Measurements from ENCODE around the gene STAT4. TPM values are rescaled to one million over a fixed set of nuclear protein-coding genes. Genes with fewer than 3 reads are reported as not detected.

Gene STAT4
- total RNA-seq, 4 donors from 2014 or later = 0.31 to 1.0 (median 0.73) TPM; not detected in 1

- in situ Hi-C loops (cut with MboI; ENCODE audit: low sequenced_read_pairs in 4 of 4) = loop anchor here in 1 of 4 donors (25.0 kb wide), 1 partner anchor 443 kb away; no protein-coding TSS in a partner anchor
- H3K4me1 ChIP-seq = peaks cover 0 to 4% of the 10 kb centered on the region in 2 donors
- no peak for TF ChIP-seq POLR2A (IDR thresholded peaks at IDR 0.05)
- TF ChIP-seq, protein P1, sequence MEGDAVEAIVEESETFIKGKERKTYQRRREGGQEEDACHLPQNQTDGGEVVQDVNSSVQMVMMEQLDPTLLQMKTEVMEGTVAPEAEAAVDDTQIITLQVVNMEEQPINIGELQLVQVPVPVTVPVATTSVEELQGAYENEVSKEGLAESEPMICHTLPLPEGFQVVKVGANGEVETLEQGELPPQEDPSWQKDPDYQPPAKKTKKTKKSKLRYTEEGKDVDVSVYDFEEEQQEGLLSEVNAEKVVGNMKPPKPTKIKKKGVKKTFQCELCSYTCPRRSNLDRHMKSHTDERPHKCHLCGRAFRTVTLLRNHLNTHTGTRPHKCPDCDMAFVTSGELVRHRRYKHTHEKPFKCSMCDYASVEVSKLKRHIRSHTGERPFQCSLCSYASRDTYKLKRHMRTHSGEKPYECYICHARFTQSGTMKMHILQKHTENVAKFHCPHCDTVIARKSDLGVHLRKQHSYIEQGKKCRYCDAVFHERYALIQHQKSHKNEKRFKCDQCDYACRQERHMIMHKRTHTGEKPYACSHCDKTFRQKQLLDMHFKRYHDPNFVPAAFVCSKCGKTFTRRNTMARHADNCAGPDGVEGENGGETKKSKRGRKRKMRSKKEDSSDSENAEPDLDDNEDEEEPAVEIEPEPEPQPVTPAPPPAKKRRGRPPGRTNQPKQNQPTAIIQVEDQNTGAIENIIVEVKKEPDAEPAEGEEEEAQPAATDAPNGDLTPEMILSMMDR (IDR thresholded peaks at IDR 0.05 in 4 of 5, conservative IDR thresholded peaks at IDR 0.05 in 1 of 5) = no peak
- no peak overlapping the region for H3K4me3 ChIP-seq
- ATAC-seq = no peak
- no peak for DNase-seq
- H3K27me3 ChIP-seq = no peaks in the 10 kb centered on the region
- H3K27ac ChIP-seq = no peak overlapping the region
- intact Hi-C loops (cut with DNase I; ENCODE audit: low total_unique reads) = no loop called here
- H3K9me3 ChIP-seq = no peaks in the 10 kb centered on the region
- H3K36me3 ChIP-seq = no peaks in the 10 kb centered on the region
These were observed 81.2 kb downstream of the STAT4 start for GRCh38 chr2:191069606-191070005.

DNA sequence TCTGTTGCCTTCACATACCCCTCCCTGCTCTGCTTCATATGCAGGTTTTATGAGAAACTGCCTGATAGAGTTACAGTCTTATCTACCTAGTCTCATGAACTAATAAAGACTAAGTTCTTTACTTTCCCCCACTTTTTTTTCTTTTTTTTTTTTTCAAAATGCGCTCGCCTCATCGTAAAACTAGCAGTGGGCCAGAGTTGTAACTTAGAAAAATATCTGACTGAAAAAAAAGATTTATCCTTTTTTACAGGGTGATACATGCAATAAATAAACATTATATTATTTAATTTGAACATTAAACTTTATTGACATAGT is 83.9 kb downstream of the STAT4 start:
- Histone ChIP-seq H3K4me1 (peaks cover 0 to 4% of the 10 kb centered on the region in 2 donors), H3K9me3 (no peaks in the 10 kb centered on the region), H3K27me3 (no peaks in the 10 kb centered on the region), H3K36me3 (no peaks in the 10 kb centered on the region), H3K27ac (no peak overlapping the region), H3K4me3 (no peak overlapping the region)
- intact Hi-C loops (cut with DNase I; ENCODE audit: low total_unique reads) = no loop called here
- DNase-seq (no peak), ATAC-seq (no peak)
- in situ Hi-C loops (cut with MboI; ENCODE audit: low sequenced_read_pairs in 4 of 4) = loop anchor here in 1 of 4 donors (25.0 kb wide), 1 partner anchor 445 kb away; no protein-coding TSS in a partner anchor
- TF ChIP-seq POLR2A (IDR thresholded peaks at IDR 0.05) = no peak
- TF ChIP-seq, protein P1 (IDR thresholded peaks at IDR 0.05 in 4 of 5, conservative IDR thresholded peaks at IDR 0.05 in 1 of 5) = no peak

GRCh38 chr2:191066197-191066918 is 84.4 kb downstream of the STAT4 start:
- intact Hi-C loops (cut with DNase I; ENCODE audit: low total_unique reads) = no loop called here

GRCh38 chr2:191065785-191066184 is 85.0 kb downstream of the STAT4 start:
- Histone ChIP-seq H3K4me1 (peaks cover 0 to 4% of the 10 kb centered on the region in 2 donors), H3K9me3 (no peaks in the 10 kb centered on the region), H3K4me3 (no peak overlapping the region), H3K36me3 (no peaks in the 10 kb centered on the region), H3K27ac (no peak overlapping the region), H3K27me3 (no peaks in the 10 kb centered on the region)
- in situ Hi-C loops (cut with MboI; ENCODE audit: low sequenced_read_pairs in 4 of 4) (loop anchor here in 1 of 4 donors (25.0 kb wide), 1 partner anchor 447 kb away; no protein-coding TSS in a partner anchor), intact Hi-C loops (cut with DNase I; ENCODE audit: low total_unique reads) (no loop called here)
- no peak for TF ChIP-seq POLR2A (IDR thresholded peaks at IDR 0.05)
- TF ChIP-seq, protein P1 (IDR thresholded peaks at IDR 0.05 in 4 of 5, conservative IDR thresholded peaks at IDR 0.05 in 1 of 5) = no peak
- ATAC-seq (peak in 1 of 2 donors; percentile 39), DNase-seq (no peak)

More at GRCh38 chr2:191066197-191066918, 84.4 kb downstream of the STAT4 start:
- Histone ChIP-seq H3K27ac (no peak overlapping the region), H3K9me3 (no peaks in the 10 kb centered on the region), H3K4me1 (peaks cover 0 to 4% of the 10 kb centered on the region in 2 donors), H3K36me3 (no peaks in the 10 kb centered on the region), H3K4me3 (no peak overlapping the region), H3K27me3 (no peaks in the 10 kb centered on the region)
- DNase-seq = no peak
- no peak for TF ChIP-seq POLR2A (IDR thresholded peaks at IDR 0.05)
- TF ChIP-seq, protein P1 (IDR thresholded peaks at IDR 0.05 in 4 of 5, conservative IDR thresholded peaks at IDR 0.05 in 1 of 5) = no peak
- in situ Hi-C loops (cut with MboI; ENCODE audit: low sequenced_read_pairs in 4 of 4) = loop anchor here in 1 of 4 donors (25.0 kb wide), 1 partner anchor 446 kb away; no protein-coding TSS in a partner anchor
- no peak for ATAC-seq

All from gastrocnemius medialis (tissue), 4 donors.